Smooth muscle cell (in vitro differentiated cells): ENCODE results near the gene MGAT3. TPM values are rescaled to one million over a fixed set of nuclear protein-coding genes. Genes with fewer than 3 reads are reported as not detected.

Source experiments
- DNase-seq: peaks from one replicate; lab custom pipeline; 2025; ENCODE audit not compliant: unreplicated experiment; lab: John Stamatoyannopoulos, UW
- H2AFZ ChIP-seq: fragments of 200-600 bp; sonication (generic); 2 replicates; pipeline ENCODE4 v1.6.0; 2016; ENCODE audit warnings: antibody characterized with exemption, low read depth, mild to moderate bottlenecking
- H3F3A ChIP-seq: fragments of 200-600 bp; sonication (generic); 2 replicates; pipeline ENCODE4 v1.6.0; 2017; ENCODE audit warnings: antibody characterized with exemption, low read depth
- H3K27ac ChIP-seq: fragments of 200-600 bp; sonication (generic); 2 replicates; pipeline ENCODE4 v1.5.1; 2016; ENCODE audit warnings: low read depth, mild to moderate bottlenecking
- H3K27me3 ChIP-seq: fragments of 200-600 bp; sonication (generic); 2 replicates; pipeline ENCODE4 v1.6.1; 2016; ENCODE audit warnings: low read depth, mild to moderate bottlenecking
- H3K36me3 ChIP-seq: fragments of 200-600 bp; sonication (generic); 2 replicates; pipeline ENCODE4 v1.5.1; 2016; ENCODE audit warnings: low read depth
- H3K4me1 ChIP-seq: fragments of 200-600 bp; sonication (generic); 2 replicates; pipeline ENCODE4 v1.5.1; 2016; ENCODE audit warnings: low read depth
- H3K4me2 ChIP-seq: fragments of 200-600 bp; sonication (generic); 2 replicates; pipeline ENCODE4 v1.6.0; 2016; ENCODE audit warnings: mild to moderate bottlenecking
- H3K4me3 ChIP-seq: fragments of 200-600 bp; sonication (generic); 2 replicates; pipeline ENCODE4 v1.5.1; 2016; ENCODE audit warnings: mild to moderate bottlenecking
- H3K79me2 ChIP-seq: fragments of 200-600 bp; sonication (generic); 2 replicates; pipeline ENCODE4 v1.6.0; 2016; ENCODE audit warnings: low read depth, mild to moderate bottlenecking
- H3K9ac ChIP-seq: fragments of 200-600 bp; sonication (generic); 2 replicates; pipeline ENCODE4 v1.6.0; 2016; ENCODE audit warnings: low read depth
- H3K9me3 ChIP-seq: fragments of 200-600 bp; sonication (generic); replicated peaks from 2 replicates; pipeline ENCODE4 v1.5.1; 2016; ENCODE audit warnings: low read depth
- H4K20me1 ChIP-seq: fragments of 200-600 bp; sonication (generic); 2 replicates; pipeline ENCODE4 v1.6.0; 2016; ENCODE audit warnings: low read depth
- WGBS: methylation state at CpG from one replicate; pipeline ENCODE4 v1.1.7; 2016; ENCODE audit warnings: low lambda C conversion rate; 5-methylcytosine and 5-hydroxymethylcytosine counted together
- polyA plus RNA-seq: library from polyadenylated mRNA; unstranded; fragments of >200 nt; fragmentation: Nextera tagmentation; extraction: Ambion mirVana; gene quantifications from 2 replicates; pipeline ENCODE4 v1.2.1, GENCODE V29; 2016
- total RNA-seq: library from RNA; depleted of rRNA; stranded (reverse); fragments of >200 nt; gene quantifications from 2 replicates; pipeline ENCODE4 v1.2.3, GENCODE V29; 2014
- TF ChIP-seq, protein P1 (sequence below): fragments of 200-600 bp; sonication (generic); IDR thresholded peaks from 2 replicates; pipeline ENCODE4 v1.5.1; 2017; ENCODE audit warnings: borderline replicate concordance, mild to moderate bottlenecking, antibody characterized with exemption; ENCODE audit not compliant: insufficient read depth, poor library complexity, severe bottlenecking

Gene MGAT3
- total and polyA plus RNA-seq, 2 experiments from 2014 or later, result 3.9 to 7.8 TPM

DNA sequence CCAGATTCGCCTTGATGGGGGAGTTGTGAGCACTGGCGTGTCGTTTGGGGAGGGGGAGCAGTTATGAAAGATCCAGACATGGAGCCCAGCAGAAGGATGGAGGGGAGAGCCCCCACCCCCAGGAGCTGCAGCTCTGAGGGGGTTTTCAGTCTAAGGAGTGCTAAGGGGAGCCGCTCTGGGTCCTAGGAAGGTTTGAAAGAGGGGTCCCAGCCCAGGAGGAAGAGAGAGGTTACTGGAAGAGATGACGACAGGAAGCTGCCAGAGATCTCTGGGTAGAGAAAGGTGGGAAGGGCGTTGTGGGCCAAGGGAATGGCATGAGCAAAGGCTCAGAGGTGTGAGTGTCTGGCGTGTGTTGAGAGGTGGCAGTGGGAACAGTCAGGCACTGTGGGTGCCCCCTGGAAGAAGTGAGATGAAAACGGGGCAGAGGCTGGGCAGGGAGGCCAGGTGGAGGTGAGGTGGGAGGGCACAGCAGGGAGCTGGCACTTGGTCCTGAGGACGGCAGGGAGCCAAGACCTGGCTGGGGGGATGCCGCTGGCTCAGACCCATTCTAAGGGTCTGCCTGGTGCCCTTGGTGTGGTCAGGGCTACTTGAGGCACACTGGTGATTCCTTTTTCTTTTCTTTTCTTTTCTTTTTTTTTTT lies 1.8 kb downstream of the MGAT3 start:
- 55% methylated on average over 10 of the region's 10 CpGs for WGBS
- Histone ChIP-seq H3K27ac (no peak overlapping the region), H3F3A (peaks cover 6% of the 10 kb centered on the region), H3K4me2 (peak overlapping the region; percentile 97), H3K27me3 (no peaks in the 10 kb centered on the region), H3K79me2 (peaks cover 41% of the 10 kb centered on the region), H3K36me3 (no peaks in the 10 kb centered on the region), H3K4me1 (peaks cover 12% of the 10 kb centered on the region), H3K4me3 (peak overlapping the region; percentile 87), H2AFZ (peak overlapping the region; percentile 84), H3K9ac (no peak overlapping the region), H3K9me3 (no peaks in the 10 kb centered on the region), H4K20me1 (peaks cover 23% of the 10 kb centered on the region)
- TF ChIP-seq, protein P1, sequence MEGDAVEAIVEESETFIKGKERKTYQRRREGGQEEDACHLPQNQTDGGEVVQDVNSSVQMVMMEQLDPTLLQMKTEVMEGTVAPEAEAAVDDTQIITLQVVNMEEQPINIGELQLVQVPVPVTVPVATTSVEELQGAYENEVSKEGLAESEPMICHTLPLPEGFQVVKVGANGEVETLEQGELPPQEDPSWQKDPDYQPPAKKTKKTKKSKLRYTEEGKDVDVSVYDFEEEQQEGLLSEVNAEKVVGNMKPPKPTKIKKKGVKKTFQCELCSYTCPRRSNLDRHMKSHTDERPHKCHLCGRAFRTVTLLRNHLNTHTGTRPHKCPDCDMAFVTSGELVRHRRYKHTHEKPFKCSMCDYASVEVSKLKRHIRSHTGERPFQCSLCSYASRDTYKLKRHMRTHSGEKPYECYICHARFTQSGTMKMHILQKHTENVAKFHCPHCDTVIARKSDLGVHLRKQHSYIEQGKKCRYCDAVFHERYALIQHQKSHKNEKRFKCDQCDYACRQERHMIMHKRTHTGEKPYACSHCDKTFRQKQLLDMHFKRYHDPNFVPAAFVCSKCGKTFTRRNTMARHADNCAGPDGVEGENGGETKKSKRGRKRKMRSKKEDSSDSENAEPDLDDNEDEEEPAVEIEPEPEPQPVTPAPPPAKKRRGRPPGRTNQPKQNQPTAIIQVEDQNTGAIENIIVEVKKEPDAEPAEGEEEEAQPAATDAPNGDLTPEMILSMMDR, result no peak
- no peak for DNase-seq

DNA sequence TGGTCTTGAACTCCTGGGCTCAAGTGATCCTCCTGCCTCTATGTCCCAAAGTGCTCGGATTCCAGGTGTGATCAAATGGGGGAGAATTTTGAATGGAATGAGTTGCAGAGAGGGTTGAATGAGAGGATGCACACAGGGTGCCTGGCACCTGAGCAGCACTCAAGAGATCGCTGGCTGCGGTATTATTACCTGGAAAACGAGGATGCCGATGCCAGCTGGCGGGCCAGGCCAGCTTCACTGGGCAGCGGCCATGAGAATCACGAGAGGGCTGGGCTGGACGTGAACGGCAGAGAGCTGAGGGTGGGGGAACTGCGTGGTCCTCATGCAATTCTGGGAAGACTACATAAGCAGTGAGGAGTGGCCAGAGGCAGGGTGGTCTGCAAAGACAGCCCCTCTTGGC lies 2.9 kb downstream of the MGAT3 start:
- H3K27ac ChIP-seq, result no peak overlapping the region
- H3K9ac ChIP-seq, result no peak overlapping the region
- H3K36me3 ChIP-seq, result no peaks in the 10 kb centered on the region
- H3K79me2 ChIP-seq, result peaks cover 48% of the 10 kb centered on the region
- H3K9me3 ChIP-seq, result no peaks in the 10 kb centered on the region
- peaks cover 6% of the 10 kb centered on the region for H3F3A ChIP-seq
- DNase-seq, result no peak
- no peaks in the 10 kb centered on the region for H3K27me3 ChIP-seq
- TF ChIP-seq, protein P1, result no peak
- no peak overlapping the region for H2AFZ ChIP-seq
- H3K4me3 ChIP-seq, result no peak overlapping the region
- H3K4me2 ChIP-seq, result no peak overlapping the region
- H3K4me1 ChIP-seq, result peaks cover 3% of the 10 kb centered on the region
- WGBS, result 95% methylated on average over 11 of the region's 11 CpGs
- H4K20me1 ChIP-seq, result peaks cover 29% of the 10 kb centered on the region

DNA sequence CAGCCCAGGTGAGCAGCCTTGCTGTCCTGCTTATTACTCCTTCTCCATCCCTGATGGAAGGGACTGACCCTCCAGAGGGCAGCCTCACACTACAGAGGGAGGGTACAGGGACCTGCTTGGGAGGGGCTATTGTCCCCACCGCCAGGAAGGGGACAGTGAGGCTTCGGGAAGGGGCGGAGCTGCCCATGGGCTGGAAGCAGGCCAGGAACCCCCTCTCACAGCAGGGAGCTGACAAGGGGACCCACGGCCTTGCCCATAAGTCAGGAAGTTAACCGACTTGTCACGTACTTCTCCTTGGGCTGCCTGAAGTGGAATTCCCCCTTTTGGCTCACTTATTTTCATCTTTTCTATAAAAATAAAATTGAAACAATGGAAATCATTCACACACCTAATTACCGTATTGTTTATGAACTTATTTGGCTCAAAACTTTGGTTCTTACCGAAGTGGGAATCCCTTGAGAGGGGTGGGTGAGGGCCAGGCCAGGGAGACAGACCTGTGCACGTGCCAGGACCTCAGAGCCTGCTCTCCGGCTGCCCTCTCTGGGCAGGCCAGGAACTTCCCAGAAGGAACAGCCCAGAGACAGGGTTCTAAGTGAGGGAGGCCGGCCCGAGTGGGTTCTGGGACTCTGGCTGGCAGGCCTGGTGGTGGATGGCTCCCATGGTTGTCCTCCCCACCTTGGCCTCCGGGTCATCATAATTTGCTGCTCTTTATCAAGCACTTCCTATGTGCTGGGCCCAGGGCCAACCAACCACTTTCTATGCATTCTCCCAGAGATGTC lies 5.8 kb downstream of the MGAT3 start:
- Histone ChIP-seq H3K79me2 (peaks cover 48% of the 10 kb centered on the region), H3K4me2 (no peak overlapping the region), H3K36me3 (no peaks in the 10 kb centered on the region), H3K9ac (no peak overlapping the region), H3K27ac (no peak overlapping the region), H3K4me3 (no peak overlapping the region), H3K27me3 (no peaks in the 10 kb centered on the region), H2AFZ (no peak overlapping the region), H3K9me3 (no peaks in the 10 kb centered on the region), H3F3A (no peaks in the 10 kb centered on the region), H3K4me1 (no peaks in the 10 kb centered on the region), H4K20me1 (peaks cover 54% of the 10 kb centered on the region)
- TF ChIP-seq, protein P1, result no peak
- 64% methylated on average over 13 of the region's 13 CpGs for WGBS
- no peak for DNase-seq
